ENCODE results near the gene MGP.
A peak's percentile ranks its signal among the peaks of the same experiment; 100 is the strongest.

MGP gene

DNA sequence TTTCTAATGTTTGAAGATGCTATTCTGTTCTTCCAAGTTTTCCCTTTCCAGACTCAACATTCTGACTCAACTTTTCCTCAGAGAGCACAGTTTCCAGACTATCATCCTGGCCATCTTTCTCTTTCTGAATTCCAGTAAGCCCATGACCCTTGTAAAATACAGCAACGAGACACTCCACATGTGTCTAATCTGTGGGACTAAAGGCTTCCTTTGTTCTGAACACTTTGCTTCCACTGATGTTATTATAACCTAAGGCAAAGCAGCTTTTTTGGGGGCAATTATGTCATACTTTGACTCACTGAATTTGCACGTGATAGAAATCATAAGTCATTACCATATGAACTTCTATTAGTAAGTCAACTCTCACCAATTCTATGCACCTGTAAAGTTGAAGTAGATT, 36.0 kb downstream of the MGP start:
- no peak overlapping the region for H3K27ac ChIP-seq
- no peak for TF ChIP-seq ZFX (IDR thresholded peaks at IDR 0.05; ENCODE audit: borderline replicate concordance)
- TF ChIP-seq, protein P1, sequence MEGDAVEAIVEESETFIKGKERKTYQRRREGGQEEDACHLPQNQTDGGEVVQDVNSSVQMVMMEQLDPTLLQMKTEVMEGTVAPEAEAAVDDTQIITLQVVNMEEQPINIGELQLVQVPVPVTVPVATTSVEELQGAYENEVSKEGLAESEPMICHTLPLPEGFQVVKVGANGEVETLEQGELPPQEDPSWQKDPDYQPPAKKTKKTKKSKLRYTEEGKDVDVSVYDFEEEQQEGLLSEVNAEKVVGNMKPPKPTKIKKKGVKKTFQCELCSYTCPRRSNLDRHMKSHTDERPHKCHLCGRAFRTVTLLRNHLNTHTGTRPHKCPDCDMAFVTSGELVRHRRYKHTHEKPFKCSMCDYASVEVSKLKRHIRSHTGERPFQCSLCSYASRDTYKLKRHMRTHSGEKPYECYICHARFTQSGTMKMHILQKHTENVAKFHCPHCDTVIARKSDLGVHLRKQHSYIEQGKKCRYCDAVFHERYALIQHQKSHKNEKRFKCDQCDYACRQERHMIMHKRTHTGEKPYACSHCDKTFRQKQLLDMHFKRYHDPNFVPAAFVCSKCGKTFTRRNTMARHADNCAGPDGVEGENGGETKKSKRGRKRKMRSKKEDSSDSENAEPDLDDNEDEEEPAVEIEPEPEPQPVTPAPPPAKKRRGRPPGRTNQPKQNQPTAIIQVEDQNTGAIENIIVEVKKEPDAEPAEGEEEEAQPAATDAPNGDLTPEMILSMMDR (IDR thresholded peaks at IDR 0.05) = no peak

DNA sequence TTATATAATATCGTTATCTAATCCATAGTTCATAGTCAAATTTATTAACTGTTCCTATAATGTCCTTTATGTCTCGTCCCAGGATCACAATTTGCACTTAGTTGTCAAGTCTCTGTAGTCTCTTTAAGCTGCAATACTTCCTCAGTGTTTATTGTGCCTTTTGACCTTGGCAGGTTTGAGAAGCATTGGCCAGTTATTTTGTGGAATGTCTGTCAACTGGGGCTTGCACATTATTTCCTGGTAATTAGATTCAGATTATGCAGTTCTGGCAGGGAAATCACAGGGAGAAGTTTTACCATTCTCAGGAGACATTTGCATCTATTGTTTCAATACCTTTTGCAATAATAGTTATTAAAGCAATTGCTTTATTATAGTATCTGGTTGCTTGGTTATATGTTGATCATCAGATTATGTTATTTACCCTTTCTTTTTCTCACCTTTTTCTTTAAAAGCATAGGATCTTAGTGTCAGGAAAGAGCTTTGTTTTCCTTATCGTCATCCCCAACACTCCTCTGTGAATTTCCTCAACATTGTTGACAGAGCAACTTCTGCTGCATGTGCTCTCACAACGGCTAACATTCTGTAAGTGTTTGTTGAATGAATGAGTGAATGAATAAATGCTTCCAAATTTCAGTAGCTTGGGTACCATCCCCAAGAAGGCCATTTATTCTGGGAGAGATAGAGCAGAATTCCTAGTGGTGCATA, 38.6 kb downstream of the MGP start:
- no peak overlapping the region for H3K27ac ChIP-seq
- no peak for TF ChIP-seq ZFX (IDR thresholded peaks at IDR 0.05; ENCODE audit: borderline replicate concordance)
- TF ChIP-seq, protein P1 (IDR thresholded peaks at IDR 0.05) = no peak

DNA sequence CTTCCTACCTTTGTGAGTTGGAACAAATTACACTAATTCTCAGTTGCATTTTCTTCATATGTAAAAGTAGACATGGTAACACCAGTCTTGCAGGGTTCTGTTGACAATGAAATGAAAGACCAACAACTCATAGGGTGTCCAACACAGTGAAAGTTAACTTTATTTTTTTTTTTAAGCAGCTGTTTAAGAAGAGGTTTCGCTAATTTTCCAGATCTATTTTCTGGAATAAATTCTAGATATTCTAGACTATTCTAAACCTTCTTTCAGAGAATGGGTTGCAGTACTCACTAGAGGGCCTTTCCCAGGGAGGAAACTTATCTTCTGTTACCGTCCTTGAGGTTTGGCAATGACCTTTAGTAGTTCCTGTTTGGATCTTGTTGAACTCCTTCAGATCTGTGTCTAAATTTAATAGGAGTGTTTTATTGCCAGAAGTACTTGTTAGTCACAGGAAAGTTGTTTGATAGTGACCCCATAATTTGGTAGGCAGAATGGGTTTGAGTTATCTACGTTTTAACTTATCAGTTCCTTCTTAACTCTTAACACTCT, 39.5 kb downstream of the MGP start:
- no peak overlapping the region for H3K27ac ChIP-seq
- TF ChIP-seq, protein P1 (IDR thresholded peaks at IDR 0.05) = no peak
- no peak for TF ChIP-seq ZFX (IDR thresholded peaks at IDR 0.05; ENCODE audit: borderline replicate concordance)

DNA sequence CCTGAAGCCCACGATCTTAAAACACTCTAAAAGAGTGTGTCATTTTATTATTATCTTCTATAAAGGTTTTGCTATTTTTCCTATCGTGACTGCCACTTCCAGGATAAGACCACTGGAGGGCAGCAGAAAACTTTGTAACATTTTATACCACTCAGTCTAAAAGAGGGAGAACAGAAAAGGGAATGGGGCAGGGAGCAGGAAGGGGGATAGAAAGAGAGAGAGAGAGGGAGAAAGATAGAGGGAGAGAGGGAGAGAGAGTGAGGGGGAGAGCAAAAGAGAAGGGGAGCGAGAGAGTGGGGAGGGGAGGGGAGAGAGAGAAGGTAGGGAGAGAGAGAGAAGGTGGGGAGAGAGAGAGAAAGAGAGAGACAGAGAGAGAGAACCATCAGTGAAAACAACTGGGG, 40.3 kb downstream of the MGP start:
- TF ChIP-seq, protein P1 (IDR thresholded peaks at IDR 0.05) = peak; percentile 89
- no peak for TF ChIP-seq ZFX (IDR thresholded peaks at IDR 0.05; ENCODE audit: borderline replicate concordance)
- H3K27ac ChIP-seq = no peak overlapping the region

DNA sequence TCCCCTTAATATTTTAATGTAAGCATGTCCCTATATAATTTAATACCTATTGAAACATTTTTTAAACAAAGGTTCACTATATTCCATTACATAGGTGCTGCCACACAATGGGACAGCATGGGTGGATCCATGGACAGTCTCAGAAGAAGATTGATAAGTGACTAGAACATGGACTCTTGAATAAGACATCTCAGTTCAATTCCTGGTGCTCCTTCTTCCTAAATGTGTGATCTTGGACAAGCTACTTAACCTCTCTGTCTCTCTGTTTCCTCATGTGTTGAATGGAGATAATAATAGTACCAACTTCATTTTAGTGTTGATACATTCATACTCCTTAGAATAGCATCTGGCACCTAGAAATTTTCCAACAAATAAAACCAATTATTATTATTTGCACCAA, 41.3 kb downstream of the MGP start:
- TF ChIP-seq, protein P1 (IDR thresholded peaks at IDR 0.05) = no peak
- TF ChIP-seq ZFX (IDR thresholded peaks at IDR 0.05; ENCODE audit: borderline replicate concordance) = no peak

DNA sequence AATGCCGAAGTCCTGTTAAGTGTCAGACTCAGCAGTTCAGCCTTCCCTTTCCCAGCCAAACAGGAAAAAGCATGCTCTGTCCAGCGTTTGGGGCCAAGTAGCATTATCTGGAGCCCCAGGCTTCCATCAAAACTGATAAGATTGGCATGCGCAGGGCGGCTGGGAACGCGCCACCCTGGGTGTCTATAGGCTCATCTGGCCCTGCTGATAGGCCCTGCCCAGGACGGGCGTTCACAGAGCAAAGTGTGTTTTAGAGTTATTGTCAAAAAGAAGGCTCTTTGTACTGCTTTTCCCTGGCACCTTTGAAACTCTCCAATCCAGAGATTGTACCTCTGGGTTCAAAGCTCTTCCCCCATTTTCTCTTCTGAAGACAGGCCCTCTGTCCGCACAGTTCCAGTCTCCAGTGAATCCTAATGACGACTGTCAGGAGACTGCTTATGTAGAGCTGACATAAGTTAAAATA, 42.2 kb downstream of the MGP start, which contains the start of gene ART4:
TSS of gene ART4 (minus strand) at position 102 of the 463 bp plus-strand sequence. CDS start 413 bp downstream, outside the sequence.
- no peak for TF ChIP-seq ZFX (IDR thresholded peaks at IDR 0.05; ENCODE audit: borderline replicate concordance)
- TF ChIP-seq, protein P1 (IDR thresholded peaks at IDR 0.05) = no peak
- H3K27ac ChIP-seq = peak within 1 kb of the TSS; percentile 84

More for the DNA sequence above, 41.3 kb downstream of the MGP start:
- no peak overlapping the region for H3K27ac ChIP-seq

DNA sequence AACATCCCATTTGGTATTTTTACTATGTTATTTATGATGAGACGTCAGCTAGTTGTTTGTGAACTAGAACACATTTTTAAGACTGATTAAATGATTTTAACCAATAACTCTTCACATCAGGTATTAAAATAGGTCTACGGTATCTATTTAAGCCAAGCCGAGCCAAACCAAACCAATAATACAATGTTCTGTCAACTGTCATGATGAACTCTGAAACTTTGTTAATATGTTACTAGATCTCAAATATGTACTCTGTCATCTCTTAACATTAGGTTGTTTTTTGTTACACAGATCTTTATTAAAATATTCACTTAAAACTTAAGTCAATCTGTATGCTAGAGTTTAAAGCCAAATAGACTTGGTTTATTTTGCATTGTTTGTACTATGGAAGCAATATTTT, 43.3 kb downstream of the MGP start:
- peak overlapping the region; percentile 84 for H3K27ac ChIP-seq
- TF ChIP-seq, protein P1 (IDR thresholded peaks at IDR 0.05) = no peak
- TF ChIP-seq ZFX (IDR thresholded peaks at IDR 0.05; ENCODE audit: borderline replicate concordance) = no peak

Measured in 22Rv1 (cell line).